Measurements from ENCODE around the gene PPP1R14B.
A peak's percentile ranks its signal among the peaks of the same experiment; 100 is the strongest.

- TF ChIP-seq CTCF (IDR thresholded peaks at IDR 0.05 in 4 of 5, conservative IDR thresholded peaks at IDR 0.05 in 1 of 5) (no peak), POLR2A (IDR thresholded peaks at IDR 0.05) (peak; percentile 72 to 74)
Measured at GRCh38 chr11:64234647-64235379, 11.9 kb downstream of the PPP1R14B start.

Data from gastrocnemius medialis (tissue), 4 donors.